ENCODE measurements around the gene ALG1.
"Not testable (repeated sequence)": the region's sequence is repeated elsewhere in the genome, so short reads cannot be mapped to it uniquely, and the experiment has no call there.

Gene ALG1

GRCh38 chr16:5110933-5111332 lies 39.3 kb downstream of the ALG1 start:
- H3K9ac ChIP-seq (ENCODE audit: low read length); H3K4me3 ChIP-seq (ENCODE audit: low read length); H4K5ac ChIP-seq (ENCODE audit: low read length); H3K79me2 ChIP-seq (ENCODE audit: control insufficient read depth, insufficient read depth, low read length); H2BK120ac ChIP-seq (ENCODE audit: low read depth, low read length); H3K4ac ChIP-seq (ENCODE audit: low read depth, low read length); H3K27ac ChIP-seq (ENCODE audit: low read depth, low read length); H3K27me3 ChIP-seq (ENCODE audit: insufficient read depth, low read length, poor library complexity); H3K4me1 ChIP-seq (ENCODE audit: control insufficient read depth, low read depth, low read length); H3K36me3 ChIP-seq (ENCODE audit: control insufficient read depth, insufficient read depth, low read length); H4K8ac ChIP-seq (ENCODE audit: low read depth, low read length); H2BK5ac ChIP-seq (ENCODE audit: low read length); H3K56ac ChIP-seq (ENCODE audit: low read length); H3K4me2 ChIP-seq (ENCODE audit: low read length); DNase-seq; H2BK15ac ChIP-seq (replicated peaks; ENCODE audit: low read depth); H3K18ac ChIP-seq (ENCODE audit: low read length); H2AK5ac ChIP-seq (ENCODE audit: low read length); H3K79me1 ChIP-seq (ENCODE audit: low read length); H3K23ac ChIP-seq (ENCODE audit: low read length): not testable (repeated sequence)
- no CpG with 5 or more reads among the region's 10 CpGs for WGBS (ENCODE audit: extremely low coverage, insufficient coverage, low lambda C conversion rate)

GRCh38 chr16:5116780-5117295 lies 45.2 kb downstream of the ALG1 start:
- H3K4ac ChIP-seq (ENCODE audit: low read depth, low read length); H4K5ac ChIP-seq (ENCODE audit: low read length); H2AK5ac ChIP-seq (ENCODE audit: low read length); DNase-seq; H2BK5ac ChIP-seq (ENCODE audit: low read length); H2BK120ac ChIP-seq (ENCODE audit: low read depth, low read length); H3K27ac ChIP-seq (ENCODE audit: low read depth, low read length); H3K23ac ChIP-seq (ENCODE audit: low read length); H3K9ac ChIP-seq (ENCODE audit: low read length); H3K27me3 ChIP-seq (ENCODE audit: insufficient read depth, low read length, poor library complexity); H4K8ac ChIP-seq (ENCODE audit: low read depth, low read length); H2BK15ac ChIP-seq (replicated peaks; ENCODE audit: low read depth); H3K36me3 ChIP-seq (ENCODE audit: control insufficient read depth, insufficient read depth, low read length); H3K56ac ChIP-seq (ENCODE audit: low read length); H3K18ac ChIP-seq (ENCODE audit: low read length); H3K4me3 ChIP-seq (ENCODE audit: low read length); H3K79me2 ChIP-seq (ENCODE audit: control insufficient read depth, insufficient read depth, low read length); H3K79me1 ChIP-seq (ENCODE audit: low read length); H3K4me1 ChIP-seq (ENCODE audit: control insufficient read depth, low read depth, low read length); H3K4me2 ChIP-seq (ENCODE audit: low read length): not testable (repeated sequence)
- WGBS (ENCODE audit: extremely low coverage, insufficient coverage, low lambda C conversion rate): no CpG with 5 or more reads among the region's 10 CpGs

DNA sequence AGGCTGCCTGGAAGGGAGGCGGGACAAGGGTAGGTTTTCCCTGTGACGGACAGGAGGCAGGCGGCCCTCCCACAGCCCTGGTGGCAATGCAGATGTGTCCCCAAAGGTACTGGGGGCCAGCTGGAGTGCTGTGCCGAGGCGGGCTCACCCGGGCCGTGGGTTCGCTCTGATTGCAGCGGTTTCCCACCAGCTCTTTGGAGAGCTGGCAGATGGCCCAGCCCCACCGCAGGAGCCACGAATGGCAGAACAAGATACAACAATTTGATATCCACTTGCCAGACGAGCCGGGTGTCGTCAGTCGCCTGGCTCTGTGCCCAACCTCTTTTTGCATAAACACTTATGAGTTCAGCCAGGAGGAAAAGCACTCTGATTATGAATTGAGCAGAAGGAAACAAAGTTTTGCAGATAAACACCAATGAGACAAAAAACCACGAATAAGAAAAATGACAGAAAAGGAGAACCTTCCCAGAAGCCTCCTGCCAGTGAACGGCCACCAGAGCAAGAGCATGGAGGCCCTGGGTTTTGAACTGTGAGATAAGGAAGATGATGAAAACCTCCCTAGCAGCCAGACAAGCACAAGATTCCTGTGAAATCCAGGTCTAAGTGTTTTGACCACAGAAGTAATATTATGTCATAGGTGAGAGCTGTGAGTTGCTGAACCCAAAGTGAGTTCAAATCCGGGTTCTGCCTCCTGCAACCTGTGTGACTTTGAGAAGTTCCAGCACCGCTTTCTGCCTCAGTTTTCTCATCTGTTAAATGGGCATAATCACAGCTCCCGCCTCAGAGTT lies 45.9 kb downstream of the ALG1 start:
- not testable (repeated sequence) for H3K27me3 ChIP-seq (ENCODE audit: insufficient read depth, low read length, poor library complexity); DNase-seq; H2BK5ac ChIP-seq (ENCODE audit: low read length); H3K79me1 ChIP-seq (ENCODE audit: low read length); H3K36me3 ChIP-seq (ENCODE audit: control insufficient read depth, insufficient read depth, low read length); H3K56ac ChIP-seq (ENCODE audit: low read length); H3K27ac ChIP-seq (ENCODE audit: low read depth, low read length); H3K4me2 ChIP-seq (ENCODE audit: low read length); H4K8ac ChIP-seq (ENCODE audit: low read depth, low read length); H2BK120ac ChIP-seq (ENCODE audit: low read depth, low read length); H3K4ac ChIP-seq (ENCODE audit: low read depth, low read length); H3K9ac ChIP-seq (ENCODE audit: low read length); H3K4me3 ChIP-seq (ENCODE audit: low read length); H3K18ac ChIP-seq (ENCODE audit: low read length); H4K5ac ChIP-seq (ENCODE audit: low read length); H2AK5ac ChIP-seq (ENCODE audit: low read length); H3K4me1 ChIP-seq (ENCODE audit: control insufficient read depth, low read depth, low read length); H3K23ac ChIP-seq (ENCODE audit: low read length); H3K79me2 ChIP-seq (ENCODE audit: control insufficient read depth, insufficient read depth, low read length); H2BK15ac ChIP-seq (replicated peaks; ENCODE audit: low read depth)
- no CpG with 5 or more reads among the region's 20 CpGs for WGBS (ENCODE audit: extremely low coverage, insufficient coverage, low lambda C conversion rate)

DNA sequence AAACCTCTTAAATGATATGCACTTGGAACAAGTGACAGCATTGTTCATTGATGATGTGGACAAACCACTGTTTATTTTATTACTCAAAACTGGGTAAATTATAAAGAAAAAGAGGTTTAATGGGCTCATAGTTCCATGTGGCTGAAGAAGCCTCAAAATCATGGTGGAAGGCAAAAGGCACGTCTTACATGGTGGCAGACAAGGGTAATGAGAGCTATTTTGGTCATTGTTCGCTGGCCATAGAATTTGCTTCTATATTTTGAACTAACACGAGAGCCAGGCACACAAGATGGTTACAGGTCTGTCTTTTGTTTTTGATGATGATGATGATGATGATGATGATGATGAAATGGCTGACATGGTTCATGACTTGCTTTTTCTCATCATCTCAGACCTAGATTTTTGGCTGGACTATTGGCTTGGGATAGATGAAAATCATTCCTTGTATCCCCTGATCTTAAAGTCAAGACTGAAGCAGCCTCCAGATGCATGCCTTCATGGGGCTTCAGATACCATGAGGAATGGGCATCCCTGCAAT lies 59.9 kb downstream of the ALG1 start:
- H3K9ac ChIP-seq (ENCODE audit: low read length); H2BK15ac ChIP-seq (replicated peaks; ENCODE audit: low read depth); H2AK5ac ChIP-seq (ENCODE audit: low read length); H3K4ac ChIP-seq (ENCODE audit: low read depth, low read length); DNase-seq; H3K79me1 ChIP-seq (ENCODE audit: low read length); H2BK120ac ChIP-seq (ENCODE audit: low read depth, low read length); H3K4me1 ChIP-seq (ENCODE audit: control insufficient read depth, low read depth, low read length); H4K8ac ChIP-seq (ENCODE audit: low read depth, low read length); H3K18ac ChIP-seq (ENCODE audit: low read length); H3K27ac ChIP-seq (ENCODE audit: low read depth, low read length); H3K36me3 ChIP-seq (ENCODE audit: control insufficient read depth, insufficient read depth, low read length); H2BK5ac ChIP-seq (ENCODE audit: low read length); H3K27me3 ChIP-seq (ENCODE audit: insufficient read depth, low read length, poor library complexity); H3K79me2 ChIP-seq (ENCODE audit: control insufficient read depth, insufficient read depth, low read length); H3K23ac ChIP-seq (ENCODE audit: low read length); H3K56ac ChIP-seq (ENCODE audit: low read length); H3K4me3 ChIP-seq (ENCODE audit: low read length); H3K4me2 ChIP-seq (ENCODE audit: low read length); H4K5ac ChIP-seq (ENCODE audit: low read length): not testable (repeated sequence)
- no CpG with 5 or more reads among the region's 3 CpGs for WGBS (ENCODE audit: extremely low coverage, insufficient coverage, low lambda C conversion rate)

- not testable (repeated sequence) for H4K8ac ChIP-seq (ENCODE audit: low read depth, low read length); H3K27me3 ChIP-seq (ENCODE audit: insufficient read depth, low read length, poor library complexity); H2BK5ac ChIP-seq (ENCODE audit: low read length); DNase-seq; H3K4me1 ChIP-seq (ENCODE audit: control insufficient read depth, low read depth, low read length); H3K79me2 ChIP-seq (ENCODE audit: control insufficient read depth, insufficient read depth, low read length); H4K5ac ChIP-seq (ENCODE audit: low read length); H3K27ac ChIP-seq (ENCODE audit: low read depth, low read length); H3K23ac ChIP-seq (ENCODE audit: low read length); H2BK120ac ChIP-seq (ENCODE audit: low read depth, low read length); H3K18ac ChIP-seq (ENCODE audit: low read length); H3K79me1 ChIP-seq (ENCODE audit: low read length); H3K4me3 ChIP-seq (ENCODE audit: low read length); H2AK5ac ChIP-seq (ENCODE audit: low read length); H3K4ac ChIP-seq (ENCODE audit: low read depth, low read length); H3K4me2 ChIP-seq (ENCODE audit: low read length); H2BK15ac ChIP-seq (replicated peaks; ENCODE audit: low read depth); H3K9ac ChIP-seq (ENCODE audit: low read length); H3K56ac ChIP-seq (ENCODE audit: low read length); H3K36me3 ChIP-seq (ENCODE audit: control insufficient read depth, insufficient read depth, low read length)
- no CpG with 5 or more reads among the region's 13 CpGs for WGBS (ENCODE audit: extremely low coverage, insufficient coverage, low lambda C conversion rate)
Measured at GRCh38 chr16:5132915-5133600, 61.4 kb downstream of the ALG1 start.
